H1 (cell line): Measurements from ENCODE around the gene CRKL. TPM values are rescaled to one million over a fixed set of nuclear protein-coding genes. Genes with fewer than 3 reads are reported as not detected.

Source experiments
- CTCF ChIA-PET: fragments of 300-600 bp; sonication (Branson Sonifier 250); formaldehyde crosslinking; loops from one replicate; lab custom pipeline; 2021; ENCODE audit not compliant: partially characterized antibody; lab: Charles Lee
- POLR2A ChIA-PET: fragments of 300-600 bp; sonication (Branson Sonifier 250); formaldehyde crosslinking; loops from one replicate; lab custom pipeline; 2021; ENCODE audit warnings: inconsistent platforms; ENCODE audit not compliant: partially characterized antibody; lab: Charles Lee
- DNase-seq, 2 experiments: peaks; one replicate each; pipeline versions ENCODE4 v3.0.0 to v3.0.0-alpha.2; 2010 to 2022; ENCODE audit warnings: low spot score in 2 of 2, low read depth in 1 of 2, mixed read lengths in 1 of 2
- FAIRE-seq: peaks from 2 replicates; lab custom pipeline; 2011; peaks lifted over from hg19 to GRCh38; lab: Jason Lieb, UNC
- H2AFZ ChIP-seq: 2 replicates; pipeline ENCODE4 v1.8.1; 2012; ENCODE audit warnings: low read length, inconsistent platforms
- H2AK5ac ChIP-seq: 2 replicates; pipeline ENCODE4 v1.6.1; 2013; ENCODE audit warnings: low read depth, low read length
- H2BK120ac ChIP-seq: replicated peaks from 2 replicates; pipeline ENCODE3; 2013; ENCODE audit warnings: low read depth, low read length, inconsistent platforms
- H2BK12ac ChIP-seq: 2 replicates; pipeline ENCODE4 v1.6.1; 2013; ENCODE audit warnings: low read depth, low read length
- H2BK15ac ChIP-seq: 2 replicates; pipeline ENCODE4 v1.6.1; 2013; ENCODE audit warnings: low read length
- H2BK20ac ChIP-seq: 2 replicates; pipeline ENCODE4 v1.6.1; 2013; ENCODE audit warnings: low read length
- H2BK5ac ChIP-seq: 2 replicates; pipeline ENCODE4 v1.6.1; 2013; ENCODE audit warnings: low read depth, low read length
- H3K14ac ChIP-seq: 2 replicates; pipeline ENCODE4 v1.6.1; 2013; ENCODE audit warnings: inconsistent platforms; ENCODE audit not compliant: insufficient read length
- H3K18ac ChIP-seq: 2 replicates; pipeline ENCODE4 v1.6.1; 2013; ENCODE audit warnings: low read length; ENCODE audit errors: extremely low read depth
- H3K23ac ChIP-seq: 2 replicates; pipeline ENCODE4 v1.6.1; 2013; ENCODE audit warnings: inconsistent platforms; ENCODE audit not compliant: insufficient read length
- H3K23me2 ChIP-seq: 2 replicates; pipeline ENCODE4 v1.6.1; 2013; ENCODE audit warnings: low read depth, low read length
- H3K27ac ChIP-seq: 2 replicates; pipeline ENCODE4 v1.6.1; 2011; ENCODE audit warnings: low read depth, low read length, inconsistent platforms
- H3K27me3 ChIP-seq, 4 experiments: replicated peaks in 1 of 4; 1 replicate in 1 of 4; 2 replicates in 3 of 4; pipeline versions ENCODE4 v1.6.1 to v1.8.1; 2011 to 2013; ENCODE audit warnings: low read length in 3 of 4, mild to moderate bottlenecking in 3 of 4, inconsistent platforms in 2 of 4, mixed read lengths in 2 of 4, moderate library complexity in 1 of 4; ENCODE audit not compliant: control insufficient read depth in 3 of 4, insufficient read depth in 3 of 4; ENCODE audit errors: extremely low read depth in 1 of 4
- H3K36me3 ChIP-seq, 4 experiments: 2 replicates each; pipeline versions ENCODE4 v1.6.1 to v1.8.1; 2011 to 2013; ENCODE audit warnings: mild to moderate bottlenecking in 4 of 4, low read length in 3 of 4, moderate library complexity in 2 of 4, control low read depth in 1 of 4, inconsistent platforms in 1 of 4; ENCODE audit not compliant: insufficient read depth in 4 of 4, control insufficient read depth in 2 of 4
- H3K4ac ChIP-seq: replicated peaks from 2 replicates; pipeline ENCODE3; 2013; ENCODE audit warnings: low read length, low read depth, mixed read lengths, inconsistent platforms; ENCODE audit not compliant: insufficient read length
- H3K4me1 ChIP-seq, 4 experiments: replicated peaks in 1 of 4; 1 replicate in 1 of 4; 2 replicates in 3 of 4; pipeline versions ENCODE4 v1.6.1 to v1.8.1; 2011 to 2013; ENCODE audit warnings: low read length in 3 of 4, inconsistent platforms in 2 of 4, mixed read lengths in 1 of 4; ENCODE audit not compliant: insufficient read depth in 4 of 4, control insufficient read depth in 3 of 4
- H3K4me2 ChIP-seq, 2 experiments: 2 replicates each; pipeline versions ENCODE4 v1.6.1 to v1.8.1; 2011 to 2013; ENCODE audit warnings: low read depth in 2 of 2, low read length in 2 of 2, control low read depth in 1 of 2, inconsistent platforms in 1 of 2, mild to moderate bottlenecking in 1 of 2; ENCODE audit not compliant: insufficient read depth in 1 of 2
- H3K4me3 ChIP-seq, 4 experiments: fragments of 200-600, 300-600 bp in 1 of 4; sonication (generic), shearing (Covaris generic), sonication (Bioruptor Twin) in 1 of 4; 2 replicates each; pipeline versions ENCODE4 v1.5.1 to v1.8.1; 2011 to 2016; ENCODE audit warnings: low read length in 4 of 4, low read depth in 3 of 4, control low read depth in 2 of 4, inconsistent platforms in 2 of 4, mild to moderate bottlenecking in 2 of 4, mixed read lengths in 1 of 4, moderate library complexity in 1 of 4; ENCODE audit not compliant: insufficient read depth in 2 of 4; ENCODE audit errors: extremely low read depth in 1 of 4
- H3K56ac ChIP-seq: replicated peaks from 2 replicates; pipeline ENCODE3; 2013; ENCODE audit warnings: low read depth, mild to moderate bottlenecking, mixed read lengths, low read length, inconsistent platforms; ENCODE audit not compliant: insufficient read length
- H3K79me1 ChIP-seq: 2 replicates; pipeline ENCODE4 v1.6.1; 2013; ENCODE audit warnings: low read depth, low read length, control low read depth
- H3K79me2 ChIP-seq, 2 experiments: 2 replicates each; pipeline versions ENCODE4 v1.6.1 to v1.8.1; 2012 to 2013; ENCODE audit warnings: low read length in 2 of 2, mild to moderate bottlenecking in 2 of 2, inconsistent platforms in 1 of 2; ENCODE audit not compliant: insufficient read depth in 2 of 2, control insufficient read depth in 1 of 2
- H3K9ac ChIP-seq, 4 experiments: replicated peaks in 1 of 4; 1 replicate in 1 of 4; 2 replicates in 3 of 4; pipeline versions ENCODE4 v1.6.1 to v1.8.1; 2011 to 2013; ENCODE audit warnings: low read depth in 3 of 4, low read length in 3 of 4, control low read depth in 2 of 4, mild to moderate bottlenecking in 2 of 4, moderate library complexity in 2 of 4, inconsistent platforms in 1 of 4; ENCODE audit errors: extremely low read depth in 1 of 4
- H3K9me3 ChIP-seq, 2 experiments: 2 replicates each; pipeline versions ENCODE4 v1.6.1 to v1.8.1; 2012 to 2013; ENCODE audit warnings: mild to moderate bottlenecking in 2 of 2, moderate library complexity in 2 of 2, control low read depth in 1 of 2, inconsistent platforms in 1 of 2, low read depth in 1 of 2, low read length in 1 of 2, mixed read lengths in 1 of 2; ENCODE audit not compliant: insufficient read depth in 2 of 2
- H4K20me1 ChIP-seq, 2 experiments: replicated peaks in 1 of 2; 2 replicates each; pipeline versions ENCODE3 to v1.8.1; 2011 to 2013; ENCODE audit warnings: inconsistent platforms in 2 of 2, low read length in 2 of 2, mild to moderate bottlenecking in 1 of 2; ENCODE audit not compliant: insufficient read depth in 2 of 2, control insufficient read depth in 1 of 2
- H4K5ac ChIP-seq: 2 replicates; pipeline ENCODE4 v1.6.1; 2013; ENCODE audit warnings: low read length, low read depth, mixed read lengths, inconsistent platforms; ENCODE audit not compliant: insufficient read length
- H4K8ac ChIP-seq: 2 replicates; pipeline ENCODE4 v1.8.0; 2013; ENCODE audit warnings: mild to moderate bottlenecking, moderate library complexity, low read length, inconsistent platforms; ENCODE audit not compliant: insufficient read depth; ENCODE audit errors: extremely low read depth
- H4K91ac ChIP-seq: replicated peaks from 2 replicates; pipeline ENCODE3; 2013; ENCODE audit warnings: low read length, mixed read lengths, inconsistent platforms; ENCODE audit not compliant: insufficient read length
- BACH1 ChIP-seq: IDR thresholded peaks from 2 replicates; pipeline ENCODE4 v1.6.1; 2012; ENCODE audit warnings: low read length, improper control_type of control experiment
- CHD2 ChIP-seq: IDR thresholded peaks from 2 replicates; pipeline ENCODE4 v1.6.1; 2012; ENCODE audit warnings: low read length, improper control_type of control experiment
- CTBP2 ChIP-seq: IDR thresholded peaks from 2 replicates; pipeline ENCODE4 v1.7.0; 2011; ENCODE audit warnings: borderline replicate concordance, mild to moderate bottlenecking, moderate library complexity, mixed read lengths, low read length; ENCODE audit not compliant: insufficient read depth, insufficient read length
- EZH2 ChIP-seq: fragments of 200-600 bp; sonication (generic); IDR thresholded peaks from 2 replicates; pipeline ENCODE4 v1.7.1; 2012; ENCODE audit warnings: low read depth, mild to moderate bottlenecking, moderate library complexity, low read length, inconsistent platforms; ENCODE audit not compliant: severe bottlenecking
- SP4 ChIP-seq: IDR thresholded peaks from 2 replicates; pipeline ENCODE4 v1.6.1; 2012; ENCODE audit warnings: low read length, inconsistent platforms
- TCF12 ChIP-seq: IDR thresholded peaks from 2 replicates; pipeline ENCODE4 v1.6.1; 2011; ENCODE audit warnings: low read depth, mild to moderate bottlenecking, low read length
- YY1 ChIP-seq: IDR thresholded peaks from 2 replicates; pipeline ENCODE4 v1.6.1; 2011; ENCODE audit warnings: low read depth, mild to moderate bottlenecking, low read length
- WGBS, 2 experiments: shearing (Covaris generic) in 1 of 2; methylation state at CpG; one replicate each; pipeline versions ENCODE4 v1.1.6 to v1.1.7; 2013 to 2015; ENCODE audit warnings: low lambda C conversion rate in 2 of 2, mixed read lengths in 2 of 2, inconsistent platforms in 1 of 2, low coverage in 1 of 2, missing lambda C conversion rate in 1 of 2; ENCODE audit not compliant: insufficient replicate concordance in 2 of 2, insufficient coverage in 1 of 2, insufficient read length in 1 of 2; ENCODE audit errors: extremely low coverage in 1 of 2, missing lambda C conversion rate in 1 of 2; 5-methylcytosine and 5-hydroxymethylcytosine counted together
- polyA plus RNA-seq, 7 experiments: library from polyadenylated mRNA; depleted of rRNA in 3 of 7; stranded (reverse) in 5 of 7; unstranded in 2 of 7; fragments of >200 nt in 5 of 7; fragments of 200-250 nt in 2 of 7; gene quantifications; 1 replicate in 5 of 7; 2 replicates in 1 of 7; 4 replicates in 1 of 7; pipeline versions ENCODE4 v1.2.1 to v1.2.3, GENCODE V29; 2011 to 2013; ENCODE audit warnings: missing spikeins in 2 of 7, mixed read lengths in 2 of 7
- total RNA-seq: library from RNA; stranded (reverse); fragmentation: NEBNext Ultra II Directional; extraction: Animal tissue kit (Norgen Biotek cat#: 25700); gene quantifications from 2 replicates; pipeline ENCODE4 v1.2.1, GENCODE V29; 2021

The CRKL gene
- total and polyA plus RNA-seq, 2 of the 8 experiments (the other 6 are each of a cell fraction or from before 2014, with no cell fraction given) = 34.5 to 94.5 TPM

DNA sequence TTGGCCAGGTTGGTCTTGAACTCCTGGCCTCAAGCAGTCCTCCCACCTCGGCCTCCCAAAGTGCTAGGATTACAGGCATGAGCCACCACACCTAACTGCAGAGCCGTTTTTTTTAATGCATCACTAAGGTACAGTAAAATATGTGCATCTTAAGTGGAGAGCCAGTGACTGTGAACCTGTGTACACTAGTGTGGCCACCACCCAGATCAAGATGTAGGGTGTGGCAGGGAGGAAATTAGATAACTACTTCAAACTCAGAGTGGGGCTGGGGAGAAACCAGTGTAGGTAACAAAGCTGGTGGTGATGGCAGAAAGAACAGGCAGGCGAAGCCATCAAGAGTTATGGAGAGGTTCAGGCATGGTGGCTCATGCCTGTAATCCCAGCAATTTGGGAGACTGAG lies 44.0 kb upstream of the CRKL start:
- Histone ChIP-seq H2BK12ac (no peak overlapping the region), H3K4ac (no peak overlapping the region)
- no peak for TF ChIP-seq CTBP2
- no peak for TF ChIP-seq BACH1
- no peak for TF ChIP-seq TCF12
- no peak for TF ChIP-seq CHD2
- TF ChIP-seq SP4 = no peak
- no peak for TF ChIP-seq YY1
- TF ChIP-seq EZH2 = no peak
- TF ChIP-seq, all 59 proteins: peak for 0
- Histone ChIP-seq H3K14ac (no peak overlapping the region), H3K4me2 (no peak overlapping the region), H3K79me2 (no peaks in the 10 kb centered on the region), H3K79me1 (no peaks in the 10 kb centered on the region; the same call in 1 of the 2 replicates), H4K20me1 (no peaks in the 10 kb centered on the region), H3K18ac (no peak overlapping the region), H2BK120ac (no peak overlapping the region), H2BK5ac (no peak overlapping the region), H3K9ac (no peak overlapping the region), H2BK20ac (no peak overlapping the region), H3K56ac (no peak overlapping the region), H3K36me3 (no peaks in the 10 kb centered on the region; a peak in 1 of 8 replicates), H2BK15ac (no peak overlapping the region), H3K27ac (no peak overlapping the region), H4K91ac (no peak overlapping the region), H4K5ac (no peak overlapping the region), H3K4me1 (no peaks in the 10 kb centered on the region), H2AFZ (no peak overlapping the region), H2AK5ac (no peak overlapping the region), H3K9me3 (no peaks in the 10 kb centered on the region), H3K4me3 (no peak overlapping the region), H3K23ac (no peak overlapping the region), H3K23me2 (peaks cover 1% of the 10 kb centered on the region; the same call in 1 of the 2 replicates), H4K8ac (no peak overlapping the region), H3K27me3 (no peaks in the 10 kb centered on the region)
- POLR2A ChIA-PET = interaction anchor here (1.2 kb wide), 1 partner anchor 8 kb away, joined by 6 read pairs; no protein-coding TSS in a partner anchor
- WGBS, 2 experiments = 81% methylated on average over 3 of the region's 3 CpGs; no CpG with 5 or more reads in 1 of the 2 experiments
- FAIRE-seq (no peak), DNase-seq (no peak)
- CTCF ChIA-PET = interaction anchor here (0.7 to 3.0 kb wide), 2 partner anchors 13 to 302 kb away, joined by 3 to 21 read pairs; no protein-coding TSS in a partner anchor
